Hepatocyte (in vitro differentiated cells): Measurements from ENCODE around the gene PRKG1. TPM values are rescaled to one million over a fixed set of nuclear protein-coding genes. Genes with fewer than 3 reads are reported as not detected.

ENCODE experiments used
- DNase-seq: peaks from one replicate; pipeline ENCODE4 v3.0.0-alpha.2; 2016; ENCODE audit warnings: low spot score
- H2AFZ ChIP-seq: fragments of 200-600 bp; sonication (generic); 2 replicates; pipeline ENCODE4 v1.6.0; 2016; ENCODE audit warnings: antibody characterized with exemption, mild to moderate bottlenecking
- H3K27ac ChIP-seq: fragments of 200-600 bp; sonication (generic); 2 replicates; pipeline ENCODE4 v1.5.1; 2016; ENCODE audit warnings: mild to moderate bottlenecking
- H3K27me3 ChIP-seq: fragments of 200-600 bp; sonication (generic); 2 replicates; pipeline ENCODE4 v1.6.1; 2016
- H3K36me3 ChIP-seq: fragments of 200-600 bp; sonication (generic); replicated peaks from 2 replicates; pipeline ENCODE4 v1.5.1; 2016; ENCODE audit warnings: low read depth; ENCODE audit not compliant: insufficient read depth
- H3K4me1 ChIP-seq: fragments of 200-600 bp; sonication (generic); 2 replicates; pipeline ENCODE4 v1.5.1; 2016; ENCODE audit warnings: mild to moderate bottlenecking, moderate library complexity; ENCODE audit not compliant: insufficient read depth
- H3K4me2 ChIP-seq: fragments of 200-600 bp; sonication (generic); 2 replicates; pipeline ENCODE4 v1.6.0; 2016
- H3K4me3 ChIP-seq: fragments of 200-600 bp; sonication (generic); 2 replicates; pipeline ENCODE4 v1.5.1; 2016; ENCODE audit warnings: mild to moderate bottlenecking
- H3K79me2 ChIP-seq: fragments of 200-600 bp; sonication (generic); 2 replicates; pipeline ENCODE4 v1.6.0; 2017; ENCODE audit warnings: mild to moderate bottlenecking
- H3K9me2 ChIP-seq: fragments of 200-600 bp; sonication (generic); replicated peaks from 2 replicates; pipeline ENCODE4 v1.6.0; 2017; ENCODE audit warnings: mild to moderate bottlenecking; ENCODE audit not compliant: insufficient read depth
- H3K9me3 ChIP-seq: fragments of 200-600 bp; sonication (generic); 2 replicates; pipeline ENCODE4 v1.5.1; 2016; ENCODE audit warnings: low read depth, mild to moderate bottlenecking
- H4K20me1 ChIP-seq: fragments of 200-600 bp; sonication (generic); 2 replicates; pipeline ENCODE4 v1.6.0; 2016; ENCODE audit warnings: mild to moderate bottlenecking; ENCODE audit not compliant: insufficient read depth, poor library complexity, severe bottlenecking
- CTCF ChIP-seq: fragments of 200-600 bp; sonication (generic); IDR thresholded peaks from 2 replicates; pipeline ENCODE4 v1.5.1; 2016; ENCODE audit warnings: antibody characterized with exemption, mild to moderate bottlenecking; ENCODE audit not compliant: poor library complexity
- EZH2 ChIP-seq: fragments of 200-600 bp; sonication (generic); IDR thresholded peaks from 2 replicates; pipeline ENCODE4 v1.6.1; 2016; ENCODE audit warnings: antibody characterized with exemption, mild to moderate bottlenecking, borderline replicate concordance
- EZH2phosphoT487 ChIP-seq: fragments of 200-600 bp; sonication (generic); IDR thresholded peaks from one replicate; pipeline ENCODE4 v1.6.1; 2018; ENCODE audit warnings: antibody characterized with exemption, mild to moderate bottlenecking, low read depth, moderate library complexity; ENCODE audit not compliant: unreplicated experiment, severe bottlenecking
- WGBS: methylation state at CpG from one replicate; pipeline ENCODE4 v1.1.6; 2016; ENCODE audit warnings: low lambda C conversion rate; ENCODE audit errors: missing lambda C conversion rate; 5-methylcytosine and 5-hydroxymethylcytosine counted together
- polyA plus RNA-seq: library from polyadenylated mRNA; unstranded; fragments of >200 nt; fragmentation: Nextera tagmentation; extraction: Ambion mirVana; gene quantifications from 2 replicates; pipeline ENCODE4 v1.2.1, GENCODE V29; 2016
- total RNA-seq: library from RNA; depleted of rRNA; stranded (reverse); fragments of >200 nt; gene quantifications from 2 replicates; pipeline ENCODE4 v1.2.3, GENCODE V29; 2014

Gene PRKG1
- total and polyA plus RNA-seq, 2 experiments from 2014 or later = 4.0 to 8.1 TPM

GRCh38 chr10:51881213-51881612 lies 806.9 kb downstream of the PRKG1 start:
- no peak overlapping the region for H3K4me3 ChIP-seq
- no peaks in the 10 kb centered on the region for H3K79me2 ChIP-seq
- H3K4me2 ChIP-seq = no peak overlapping the region
- H3K9me2 ChIP-seq = no peaks in the 10 kb centered on the region
- DNase-seq = no peak
- H2AFZ ChIP-seq = no peak overlapping the region
- H3K27me3 ChIP-seq = no peaks in the 10 kb centered on the region
- H3K27ac ChIP-seq = no peak overlapping the region
- H3K36me3 ChIP-seq = no peaks in the 10 kb centered on the region
- TF ChIP-seq EZH2 = no peak
- no peak for TF ChIP-seq EZH2phosphoT487
- TF ChIP-seq CTCF = no peak
- no peaks in the 10 kb centered on the region for H4K20me1 ChIP-seq
- H3K9me3 ChIP-seq = no peaks in the 10 kb centered on the region
- H3K4me1 ChIP-seq = no peaks in the 10 kb centered on the region

GRCh38 chr10:51886438-51887068 lies 812.3 kb downstream of the PRKG1 start:
- Histone ChIP-seq H3K27me3 (no peaks in the 10 kb centered on the region), H3K79me2 (no peaks in the 10 kb centered on the region), H3K36me3 (no peaks in the 10 kb centered on the region), H3K4me2 (no peak overlapping the region), H3K4me1 (no peaks in the 10 kb centered on the region), H3K4me3 (no peak overlapping the region), H2AFZ (no peak overlapping the region), H3K9me3 (no peaks in the 10 kb centered on the region), H3K27ac (no peak overlapping the region), H4K20me1 (no peaks in the 10 kb centered on the region), H3K9me2 (no peaks in the 10 kb centered on the region)
- TF ChIP-seq CTCF = no peak
- TF ChIP-seq EZH2 = no peak
- no peak for TF ChIP-seq EZH2phosphoT487
- DNase-seq = no peak
- WGBS = 58% methylated on average over 4 of the region's 4 CpGs

GRCh38 chr10:51888263-51888662 lies 814.0 kb downstream of the PRKG1 start:
- H3K79me2 ChIP-seq = no peaks in the 10 kb centered on the region
- TF ChIP-seq CTCF = no peak
- no peak for TF ChIP-seq EZH2phosphoT487
- no peak for TF ChIP-seq EZH2
- no peak for DNase-seq

GRCh38 chr10:51892313-51892712 lies 818.0 kb downstream of the PRKG1 start:
- Histone ChIP-seq H3K27ac (no peak overlapping the region), H3K4me1 (no peaks in the 10 kb centered on the region), H3K9me3 (no peaks in the 10 kb centered on the region), H2AFZ (no peak overlapping the region), H3K36me3 (no peaks in the 10 kb centered on the region), H4K20me1 (no peaks in the 10 kb centered on the region), H3K9me2 (no peaks in the 10 kb centered on the region), H3K79me2 (no peaks in the 10 kb centered on the region), H3K4me3 (no peak overlapping the region), H3K4me2 (no peak overlapping the region), H3K27me3 (no peaks in the 10 kb centered on the region)
- 79% methylated on average over 1 of the region's 1 CpG for WGBS
- no peak for DNase-seq
- TF ChIP-seq EZH2 = no peak
- no peak for TF ChIP-seq CTCF

More at GRCh38 chr10:51888263-51888662, 814.0 kb downstream of the PRKG1 start:
- Histone ChIP-seq H3K4me1 (no peaks in the 10 kb centered on the region), H3K4me2 (no peak overlapping the region), H3K9me3 (no peaks in the 10 kb centered on the region), H4K20me1 (no peaks in the 10 kb centered on the region), H2AFZ (no peak overlapping the region), H3K27ac (no peak overlapping the region), H3K4me3 (no peak overlapping the region), H3K36me3 (no peaks in the 10 kb centered on the region), H3K27me3 (no peaks in the 10 kb centered on the region), H3K9me2 (no peaks in the 10 kb centered on the region)
